MM.1S (cell line): ENCODE data around the gene FZD7.

Experiments used
- CTCF ChIP-seq: fragments of 300-600 bp; sonication (generic); IDR thresholded peaks from 2 replicates; pipeline ENCODE4 v1.5.1; 2016; ENCODE audit warnings: antibody characterized with exemption, low read length, mixed read lengths
- EZH2phosphoT487 ChIP-seq: fragments of 300-600 bp; sonication (generic); IDR thresholded peaks from 2 replicates; pipeline ENCODE4 v1.6.1; 2018; ENCODE audit warnings: antibody characterized with exemption, low read length

DNA sequence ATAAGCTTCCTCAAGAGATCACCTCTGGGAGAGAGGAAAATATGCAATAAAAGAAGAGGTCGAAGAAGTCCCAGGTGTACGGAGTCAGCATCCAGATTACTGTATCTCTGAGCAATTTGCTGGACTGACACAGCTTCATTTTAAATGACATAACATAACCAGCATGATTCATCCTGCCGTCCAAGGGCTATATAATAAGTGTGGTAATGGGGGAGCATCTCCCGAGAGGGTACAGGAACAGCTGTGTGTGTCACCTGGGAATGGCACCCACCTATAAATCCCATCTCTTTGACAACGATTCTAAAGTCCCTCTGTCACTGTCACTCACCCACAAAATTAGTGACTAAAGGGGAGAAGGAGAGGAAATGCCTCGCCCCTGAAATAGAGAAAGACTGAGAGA, 19.3 kb upstream of the FZD7 start:
- TF ChIP-seq CTCF (no peak), EZH2phosphoT487 (no peak)
